ENCODE measurements around the gene SPRR3.
"Not testable (repeated sequence)": the region's sequence is repeated elsewhere in the genome, so short reads cannot be mapped to it uniquely, and the experiment has no call there.

SPRR3 gene

DNA sequence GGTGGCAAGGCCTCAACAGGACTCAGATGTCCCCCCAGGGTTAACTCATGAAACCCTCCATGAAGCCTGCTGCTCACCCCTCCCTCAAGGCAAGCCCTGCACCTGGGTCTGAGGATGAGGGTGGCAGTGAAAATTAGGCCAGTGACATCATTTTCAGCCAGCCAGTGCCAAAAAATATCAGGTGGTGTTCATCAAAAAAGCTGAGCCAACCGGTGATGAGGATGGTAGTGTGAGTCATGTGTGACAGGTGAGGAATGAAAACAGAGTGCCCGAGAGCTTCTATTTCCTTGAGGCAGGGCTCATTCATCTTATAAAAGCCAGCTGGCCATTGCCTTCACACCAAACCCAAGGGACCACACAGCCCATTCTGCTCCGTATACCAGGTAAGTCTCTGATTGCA is 17.8 kb upstream of the SPRR3 start, which contains the start of gene SPRR1A:
Gene SPRR1A (plus strand): TSS at position 339 of the 400 bp plus-strand sequence. CDS start 1,150 bp downstream, outside the sequence.
- DNase-seq (ENCODE audit: low read depth), result no peak

DNA sequence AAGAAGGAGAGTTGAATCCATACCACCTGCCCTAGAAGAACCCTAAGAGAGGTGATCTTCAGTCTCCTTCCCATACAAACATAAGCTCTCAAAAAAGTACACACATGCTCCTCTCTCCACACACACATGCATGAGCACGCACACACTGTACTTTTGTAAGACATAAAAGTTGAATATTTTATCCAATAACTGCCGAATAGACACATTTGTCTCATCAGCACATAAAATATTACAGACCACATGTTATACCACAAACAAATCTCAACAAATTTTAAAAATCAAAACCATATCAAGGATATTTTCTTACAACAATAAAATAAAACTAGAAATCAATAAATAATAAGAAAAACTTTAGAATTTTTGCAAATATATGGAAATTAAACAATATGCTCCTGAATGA is 15.0 kb upstream of the SPRR3 start:
- DNase-seq (ENCODE audit: low read depth), result no peak

DNA sequence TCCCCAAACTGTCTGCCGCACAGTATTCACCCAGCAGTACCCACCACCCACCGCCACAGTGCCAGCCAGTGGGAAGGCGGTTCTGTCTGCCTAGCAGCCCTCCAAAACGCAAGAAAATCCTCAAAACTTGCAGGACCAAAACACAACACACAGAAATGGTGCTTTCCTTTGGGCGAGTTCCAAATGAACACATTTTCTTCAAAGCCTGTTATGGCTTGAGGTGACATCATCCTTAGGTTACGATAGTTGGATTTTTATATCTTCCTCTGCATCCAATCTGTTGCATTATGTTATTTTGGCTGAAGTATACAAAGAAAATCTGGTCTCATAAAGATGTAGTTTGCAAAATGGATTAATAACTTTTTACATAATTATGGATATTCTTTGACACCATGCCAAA is 8.4 kb upstream of the SPRR3 start:
- DNase-seq (ENCODE audit: low read depth), result no peak

DNA sequence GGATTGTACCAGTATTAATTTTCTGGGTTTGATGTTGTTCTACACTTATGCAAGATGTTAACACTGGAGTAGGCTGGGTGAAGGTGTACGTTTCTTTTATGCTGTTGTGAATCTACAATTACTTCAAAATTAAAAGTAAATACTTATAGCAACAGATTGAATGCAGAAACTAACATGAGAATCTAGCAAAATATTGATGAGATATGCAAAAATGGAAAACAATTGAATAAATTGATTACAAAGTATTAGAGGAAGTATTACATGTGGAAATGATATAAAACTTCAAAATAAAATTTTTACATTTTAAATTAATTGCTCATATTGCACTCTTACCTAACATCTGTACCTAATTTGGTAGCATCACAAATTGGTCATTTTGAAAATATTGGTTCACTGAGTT is 5.7 kb upstream of the SPRR3 start:
- DNase-seq (ENCODE audit: low read depth), result no peak

DNA sequence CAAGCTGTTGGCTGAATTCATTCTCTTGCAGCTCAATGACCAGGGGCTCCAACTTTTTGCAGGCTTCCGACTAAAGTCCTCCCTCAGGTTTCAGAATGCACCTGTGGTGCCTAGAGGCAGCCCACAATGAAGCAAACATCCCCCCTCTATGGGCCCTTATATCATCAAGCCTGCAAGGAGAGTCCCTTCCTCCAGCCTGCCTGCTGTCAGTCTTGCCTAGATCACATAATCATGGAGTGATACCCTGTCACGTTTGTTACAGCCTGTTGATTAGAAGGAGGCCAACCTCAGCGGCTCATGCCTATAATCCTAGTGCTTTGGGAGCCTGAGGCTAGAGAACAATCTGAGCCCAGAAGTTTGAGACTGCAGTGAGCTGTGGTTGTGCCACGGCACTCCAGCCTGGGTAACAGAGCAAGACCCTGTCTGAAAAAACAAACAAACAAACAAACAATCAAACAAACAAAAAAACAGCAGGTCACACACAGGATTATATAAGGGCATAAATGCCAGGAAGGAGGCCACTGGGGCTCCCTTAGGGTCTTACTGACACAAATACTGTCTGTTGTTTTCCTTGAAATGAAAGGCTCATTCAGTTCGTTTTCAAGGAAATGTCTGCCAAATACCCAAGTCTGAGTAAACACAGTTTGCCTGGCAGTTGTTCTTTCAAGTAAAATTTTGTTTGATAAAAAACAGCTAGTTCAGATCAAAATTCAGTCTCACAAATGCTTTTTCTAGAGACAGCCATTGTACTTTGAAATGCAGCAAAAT is 4.7 kb upstream of the SPRR3 start:
- no peak for DNase-seq (ENCODE audit: low read depth)

DNA sequence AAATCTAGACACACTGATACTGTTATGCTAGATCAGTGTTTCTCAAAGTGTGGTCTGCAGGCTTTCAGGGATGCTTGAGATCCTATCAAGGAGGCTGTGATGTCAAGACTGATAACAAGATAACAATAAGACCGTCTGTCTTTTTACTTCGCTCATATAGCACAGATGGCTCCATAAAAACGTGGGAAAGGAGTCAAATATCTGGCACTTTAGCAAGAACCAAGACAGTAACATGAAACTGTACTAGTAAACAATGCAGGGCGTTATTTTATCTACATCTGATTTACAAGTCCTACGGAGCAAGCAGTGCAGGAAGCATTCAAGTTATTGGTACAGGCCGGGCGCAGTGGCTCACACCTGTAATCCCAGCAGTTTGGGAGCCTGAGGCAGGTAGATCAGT is 3.6 kb upstream of the SPRR3 start:
- no peak for DNase-seq (ENCODE audit: low read depth)

DNA sequence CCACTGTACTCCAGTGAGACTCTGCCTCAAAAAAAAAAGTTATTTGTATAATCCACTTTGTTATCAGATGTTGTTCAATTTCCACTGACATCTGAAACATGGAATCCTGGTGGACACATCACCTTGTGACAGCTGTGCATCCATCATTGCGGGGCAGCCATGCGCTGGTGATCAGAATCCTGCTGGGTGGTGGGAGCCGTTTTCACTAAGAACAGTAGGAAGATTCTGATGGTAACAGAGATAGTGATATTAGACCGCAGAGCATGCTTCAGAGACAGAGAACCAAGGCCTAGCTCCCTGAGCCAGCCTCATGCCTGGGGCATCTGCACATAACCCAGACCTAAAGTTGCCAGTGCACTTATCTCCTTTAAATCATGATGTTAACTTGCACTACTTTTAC is 3.1 kb upstream of the SPRR3 start:
- no peak for DNase-seq (ENCODE audit: low read depth)

DNA sequence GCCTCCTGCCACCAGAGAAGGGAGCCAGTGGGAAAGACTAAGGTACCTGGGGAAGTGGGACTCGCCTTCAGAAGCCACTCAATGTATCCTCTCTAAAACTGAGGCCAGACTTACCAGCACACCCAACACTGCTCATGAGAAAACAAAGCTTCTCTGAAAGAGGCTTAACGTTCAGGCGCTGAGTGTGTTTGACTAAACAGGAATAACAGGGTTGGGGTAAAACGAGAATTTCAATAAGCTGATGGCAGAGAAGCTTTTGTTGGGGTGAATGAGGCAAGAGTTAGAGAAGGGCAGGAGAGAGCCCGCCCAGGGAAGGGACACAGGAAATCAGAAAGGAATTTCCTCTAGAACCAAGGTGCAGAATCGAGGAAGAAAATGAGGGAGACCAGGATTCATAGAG is 1.7 kb upstream of the SPRR3 start:
- no peak for DNase-seq (ENCODE audit: low read depth)

DNA sequence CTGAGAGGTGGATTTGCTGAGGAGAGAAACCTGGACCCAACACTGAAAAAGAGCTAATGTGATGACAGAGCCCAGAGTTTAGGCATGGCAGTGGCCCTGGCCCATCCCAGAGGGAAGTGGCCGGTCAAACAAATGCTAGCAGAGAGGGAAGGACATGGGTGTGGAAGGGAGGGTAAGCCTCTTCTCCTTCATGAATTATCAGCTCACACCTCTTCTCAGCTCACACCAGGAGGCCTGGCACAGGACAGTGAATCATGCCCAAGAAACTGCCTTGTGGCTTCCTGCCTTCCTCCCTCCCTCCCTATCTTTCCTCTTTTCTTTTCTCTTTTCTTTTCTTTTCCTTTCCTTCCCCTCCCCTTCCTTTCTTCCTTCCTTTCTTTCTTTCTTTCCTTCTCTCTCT is 1.3 kb upstream of the SPRR3 start:
- no peak for DNase-seq (ENCODE audit: low read depth)

DNA sequence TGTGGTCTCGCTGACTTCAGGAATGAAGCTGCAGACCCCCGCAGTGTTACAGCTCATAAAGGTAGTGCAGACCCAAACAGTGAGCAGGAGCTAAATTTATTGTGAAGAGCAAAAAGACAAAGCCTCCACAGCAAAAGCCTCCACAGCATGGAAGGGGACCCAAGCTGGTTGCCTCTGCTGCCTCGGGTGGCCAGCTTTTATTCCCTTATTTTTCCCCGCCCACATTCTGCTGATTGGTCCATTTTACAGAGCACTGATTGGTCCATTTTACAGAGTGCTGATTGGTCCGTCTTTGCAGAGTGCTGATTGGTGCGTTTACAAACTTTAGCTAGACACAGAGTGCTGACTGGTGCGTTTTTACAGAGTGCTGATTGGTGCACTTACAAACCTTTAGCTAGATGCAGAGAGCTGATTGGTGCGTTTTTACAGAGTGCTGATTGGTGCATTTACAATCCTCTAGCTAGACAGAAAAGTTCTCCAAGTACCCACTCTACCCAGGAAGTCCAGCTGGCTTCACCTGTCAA is 9.7 kb downstream of the SPRR3 start:
- not testable (repeated sequence) for DNase-seq (ENCODE audit: low read depth)

DNA sequence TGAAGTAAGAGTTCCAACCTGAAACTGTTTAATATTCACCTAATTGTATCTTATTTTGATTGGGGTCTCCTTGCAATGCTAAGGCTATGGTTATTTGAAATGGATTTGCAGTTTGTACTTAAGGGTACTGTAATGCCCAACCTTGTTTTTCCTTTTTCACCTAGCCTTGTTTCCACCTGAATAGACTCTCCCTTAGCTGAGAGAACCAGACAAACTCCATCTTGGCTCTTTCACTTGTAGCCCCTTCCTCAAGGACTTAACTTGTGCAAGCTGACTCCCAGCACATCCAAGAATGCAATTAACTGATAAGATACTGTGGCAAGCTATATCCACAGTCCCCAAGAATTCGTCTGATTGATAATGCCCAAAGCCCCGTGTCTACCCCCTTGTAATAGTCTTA is 20.3 kb downstream of the SPRR3 start:
- DNase-seq (ENCODE audit: low read depth), result not testable (repeated sequence)

DNA sequence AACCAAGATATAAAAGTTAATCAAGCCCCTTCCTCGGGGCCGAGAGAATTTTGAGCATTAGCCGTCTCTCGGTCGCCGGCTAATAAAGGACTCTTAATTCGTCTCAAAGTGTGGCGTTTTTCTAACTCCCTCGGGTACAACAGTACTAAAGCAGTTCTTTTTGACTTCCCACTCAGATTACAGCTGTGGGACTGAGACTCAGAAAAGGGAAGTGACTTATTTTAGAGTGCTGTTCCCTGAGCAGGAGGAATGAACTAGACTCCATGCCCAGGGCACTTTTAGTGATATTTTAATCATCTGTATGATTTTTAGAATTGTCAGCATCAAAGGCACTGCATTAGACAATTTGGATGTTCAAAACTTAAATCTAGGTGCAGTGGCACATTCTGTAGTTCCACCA is 20.8 kb downstream of the SPRR3 start:
- DNase-seq (ENCODE audit: low read depth), result not testable (repeated sequence)

DNA sequence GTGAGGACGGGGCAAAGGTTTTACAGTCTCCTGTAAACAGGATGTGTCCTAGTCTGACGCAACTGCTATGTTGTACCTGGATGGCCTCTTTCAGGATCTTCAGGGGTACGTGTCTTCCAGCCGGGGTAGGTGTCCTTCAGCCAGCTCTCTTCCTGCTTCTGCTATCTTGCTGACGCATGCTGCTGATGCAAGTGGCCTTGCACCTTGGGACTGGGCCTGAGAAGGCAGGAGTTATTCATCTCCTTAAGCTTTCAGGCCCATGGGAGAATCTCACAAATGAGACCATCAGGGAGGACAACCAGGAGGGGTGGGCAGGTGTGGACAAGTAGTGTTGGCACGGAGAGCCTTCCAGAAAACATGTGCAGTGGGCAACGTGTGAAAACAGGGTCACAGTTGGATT is 21.6 kb downstream of the SPRR3 start:
- no peak for DNase-seq (ENCODE audit: low read depth)

DNA sequence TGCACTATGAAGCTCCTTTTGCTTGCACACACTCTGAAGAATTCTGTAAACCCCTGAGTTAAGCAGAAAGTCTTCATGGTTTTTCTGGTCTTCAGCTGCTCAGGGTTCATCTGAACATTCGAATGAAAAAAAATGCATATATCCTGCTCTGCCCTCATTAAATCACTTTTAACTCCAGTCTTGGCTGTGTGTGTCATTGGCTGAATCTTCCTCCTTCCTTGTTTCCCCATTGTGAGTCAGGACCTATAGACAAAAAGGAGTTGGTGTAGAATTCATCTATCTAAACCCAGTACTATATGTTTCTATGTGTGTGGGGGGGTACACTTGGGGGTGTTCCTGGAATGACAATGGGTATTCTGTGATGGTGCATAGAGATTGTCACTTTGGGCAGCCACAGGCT is 22.9 kb downstream of the SPRR3 start:
- no peak for DNase-seq (ENCODE audit: low read depth)

DNA sequence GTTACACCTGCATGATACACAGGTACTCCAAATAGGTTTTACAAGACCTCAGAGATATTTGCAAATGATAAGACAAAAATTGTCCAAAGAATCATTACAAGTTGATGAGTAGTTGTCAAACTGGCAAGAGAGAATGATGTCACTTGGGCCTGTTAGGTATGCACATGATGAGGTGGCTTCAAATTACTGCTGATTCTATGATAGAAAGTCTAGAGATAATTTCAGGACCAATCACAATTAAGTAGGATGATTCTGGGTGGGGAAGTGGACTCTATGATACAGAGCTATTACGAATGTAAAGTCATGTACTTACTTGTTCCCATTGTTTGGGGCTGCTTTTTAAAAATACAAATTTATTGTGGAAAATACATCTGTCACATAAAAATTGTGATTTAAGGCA is 24.2 kb downstream of the SPRR3 start:
- DNase-seq (ENCODE audit: low read depth), result no peak

DNA sequence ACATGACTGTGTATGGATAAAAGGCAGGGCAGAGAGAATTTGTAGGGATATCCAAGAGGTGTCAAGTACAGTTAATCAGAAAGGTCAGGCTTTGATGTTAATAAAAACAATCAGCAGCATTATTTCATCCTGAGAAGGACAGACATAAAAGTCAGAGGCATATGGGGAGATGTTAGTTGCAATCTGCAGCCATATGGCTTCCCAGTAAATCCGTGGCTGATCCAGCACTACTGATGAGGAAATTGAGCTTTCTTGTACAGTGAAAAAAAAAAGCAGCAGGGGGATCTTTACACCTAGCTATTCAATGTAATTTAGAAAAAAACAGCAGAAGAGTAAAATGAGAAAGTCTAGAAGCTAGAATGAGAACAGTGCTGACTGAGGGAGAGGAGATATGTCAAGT is 27.2 kb downstream of the SPRR3 start:
- DNase-seq (ENCODE audit: low read depth), result no peak

DNA sequence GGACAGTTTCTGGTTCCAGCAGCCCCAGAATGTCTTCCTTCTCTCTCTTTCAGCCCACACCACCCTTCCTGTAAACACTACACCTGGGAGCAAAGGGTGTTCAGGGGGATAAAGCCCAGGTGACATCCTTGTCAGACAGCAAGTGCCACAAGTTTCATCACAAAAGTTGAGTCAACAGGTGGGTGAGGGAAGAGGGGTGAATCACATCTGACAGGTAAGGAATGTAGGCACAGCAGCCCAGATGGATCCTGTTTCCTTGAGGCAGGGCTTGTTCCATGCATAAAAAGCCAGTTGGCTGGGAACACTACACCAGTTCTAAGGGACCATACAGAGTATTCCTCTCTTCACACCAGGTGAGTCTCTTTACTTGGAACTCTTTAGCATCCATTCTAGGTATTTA is 29.3 kb downstream of the SPRR3 start, which contains the start of gene SPRR1B:
Gene SPRR1B (plus strand): TSS at position 309 of the 400 bp plus-strand sequence. CDS start 1,143 bp downstream, outside the sequence.
- no peak for DNase-seq (ENCODE audit: low read depth)

DNA sequence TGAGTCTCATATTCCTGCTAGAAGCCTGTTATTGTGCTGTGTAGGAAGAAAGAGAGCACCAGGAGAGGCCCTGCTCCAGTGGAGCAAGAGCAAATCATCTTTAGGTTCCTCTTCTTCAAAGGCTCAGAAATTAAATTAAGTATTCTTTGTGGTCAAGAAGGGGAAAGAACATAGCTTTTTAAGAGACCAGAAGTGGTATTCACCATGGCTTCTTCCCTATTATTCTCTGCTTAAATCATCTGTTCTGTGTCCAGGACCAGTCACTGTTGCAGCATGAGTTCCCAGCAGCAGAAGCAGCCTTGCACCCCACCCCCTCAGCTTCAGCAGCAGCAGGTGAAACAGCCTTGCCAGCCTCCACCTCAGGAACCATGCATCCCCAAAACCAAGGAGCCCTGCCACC is 30.5 kb downstream of the SPRR3 start:
- DNase-seq (ENCODE audit: low read depth), result no peak

DNA sequence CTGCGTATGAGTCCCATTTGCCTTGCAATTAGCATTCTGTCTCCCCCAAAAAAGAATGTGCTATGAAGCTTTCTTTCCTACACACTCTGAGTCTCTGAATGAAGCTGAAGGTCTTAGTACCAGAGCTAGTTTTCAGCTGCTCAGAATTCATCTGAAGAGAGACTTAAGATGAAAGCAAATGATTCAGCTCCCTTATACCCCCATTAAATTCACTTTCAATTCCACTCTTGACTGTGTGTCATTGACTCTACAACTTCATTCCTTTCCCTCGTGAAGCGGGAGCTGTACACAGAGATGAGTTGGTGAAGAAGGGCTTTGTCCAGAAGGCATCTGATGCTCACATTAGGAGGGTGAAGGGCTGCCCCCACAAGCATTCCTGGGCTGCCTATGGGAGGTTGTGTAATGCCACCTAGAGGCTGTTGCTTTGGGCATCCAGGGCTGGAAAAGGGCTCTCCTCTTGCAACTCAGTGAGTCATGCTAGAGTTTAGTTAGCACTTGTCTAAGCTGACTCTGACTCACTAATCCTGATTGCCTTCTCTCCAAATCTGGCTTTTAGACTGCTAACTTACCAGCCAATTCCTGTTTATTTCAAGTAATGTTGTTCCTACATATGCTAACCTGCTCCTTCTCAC is 31.2 kb downstream of the SPRR3 start:
- DNase-seq (ENCODE audit: low read depth), result peak; percentile 34

DNA sequence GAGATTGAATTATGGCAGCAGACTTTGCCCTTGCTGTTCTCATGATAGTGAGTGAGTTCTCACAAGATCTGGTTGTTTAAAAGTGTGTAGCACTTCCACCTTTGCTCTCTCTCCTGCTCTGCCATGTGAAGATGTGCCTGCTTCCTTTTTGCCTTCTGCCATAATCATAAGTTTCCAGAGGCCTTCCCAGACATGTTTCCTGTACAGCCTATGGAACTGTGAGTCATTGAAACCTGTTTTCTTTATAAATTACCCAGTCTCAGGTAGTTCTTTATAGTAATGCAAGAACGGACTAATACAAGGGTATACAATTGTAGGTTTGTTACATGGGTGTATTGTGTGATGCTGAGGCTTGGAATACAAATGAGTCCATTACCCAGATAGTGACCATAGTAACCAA is 33.7 kb downstream of the SPRR3 start:
- no peak for DNase-seq (ENCODE audit: low read depth)

DNA sequence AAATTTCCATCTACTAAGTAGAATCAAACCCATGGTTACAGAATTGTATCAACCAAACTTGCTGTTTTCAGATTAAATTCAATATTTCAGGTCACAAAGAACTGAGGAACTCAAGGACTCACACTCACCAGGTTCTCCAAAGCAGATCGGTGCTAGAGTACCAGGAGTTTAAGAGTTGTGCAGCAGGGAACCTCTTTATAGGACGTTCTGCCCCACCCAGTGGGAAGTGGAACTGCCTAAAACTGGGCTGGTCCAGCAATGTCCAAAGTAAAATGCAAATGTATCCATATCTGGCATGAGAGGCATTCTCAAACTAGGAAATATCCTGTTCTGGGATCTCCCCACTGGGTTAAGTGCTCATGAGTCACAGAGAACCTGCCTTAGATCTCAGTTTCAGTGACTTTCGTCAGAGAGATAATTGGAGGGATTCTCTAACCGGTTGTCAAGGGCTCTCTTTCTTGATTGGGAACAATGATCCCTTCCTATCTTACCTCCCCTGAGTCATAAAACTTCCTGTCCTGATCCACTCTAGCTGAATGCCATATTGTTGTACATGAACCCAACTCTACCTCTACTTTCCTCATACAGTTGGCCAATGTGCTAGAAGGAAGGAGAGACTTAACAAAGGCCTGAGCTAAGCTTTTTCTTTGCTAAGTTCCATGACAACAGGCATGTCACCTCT is 39.5 kb downstream of the SPRR3 start, which contains the start of gene SPRR2D:
Gene SPRR2D (minus strand): TSS at position 171 of the 682 bp plus-strand sequence. CDS start 774 bp downstream, outside the sequence.
- DNase-seq (ENCODE audit: low read depth), result no peak

DNA sequence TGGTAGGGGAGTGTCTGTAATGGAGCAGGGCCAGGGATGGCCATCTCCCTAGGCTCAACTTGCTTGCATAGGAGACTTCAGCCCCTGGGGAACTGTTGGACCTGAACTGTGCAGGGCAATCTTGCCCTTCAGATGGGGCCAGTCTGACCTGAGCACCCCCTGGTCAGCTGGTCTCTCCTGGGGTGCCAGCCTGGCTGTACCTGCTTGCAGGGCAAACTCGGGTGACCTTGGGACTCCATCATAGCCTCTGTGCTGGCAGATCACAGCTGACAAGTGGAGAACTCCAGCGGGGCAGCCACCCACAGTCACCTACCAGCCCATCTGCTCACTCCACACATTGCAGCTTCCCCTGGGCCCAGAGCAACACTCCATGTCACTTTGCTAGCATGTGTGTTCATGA is 47.7 kb downstream of the SPRR3 start:
- no peak for DNase-seq (ENCODE audit: low read depth)
